Chondrocyte (in vitro differentiated cells): Measurements from ENCODE around the gene CBL. TPM values are rescaled to one million over a fixed set of nuclear protein-coding genes. Genes with fewer than 3 reads are reported as not detected.

Experiments used
- DNase-seq: peaks from one replicate; pipeline ENCODE4 v3.0.0; 2021; ENCODE audit warnings: mixed read lengths, low spot score
- H3K27ac Mint-ChIP-seq: one replicate; pipeline ENCODE4 v1.8.0; 2021; ENCODE audit warnings: mild to moderate bottlenecking, moderate library complexity, mixed read lengths; ENCODE audit not compliant: unreplicated experiment
- H3K27me3 Mint-ChIP-seq: 2 replicates; pipeline ENCODE4 v1.8.0; 2021; ENCODE audit warnings: low read depth, mixed read lengths
- H3K36me3 Mint-ChIP-seq: 2 replicates; pipeline ENCODE4 v1.8.0; 2021; ENCODE audit warnings: low read depth, mixed read lengths
- H3K4me1 Mint-ChIP-seq: 2 replicates; pipeline ENCODE4 v1.8.0; 2021; ENCODE audit warnings: low read depth, mild to moderate bottlenecking, mixed read lengths
- H3K4me3 Mint-ChIP-seq: one replicate; pipeline ENCODE4 v1.8.0; 2021; ENCODE audit warnings: mild to moderate bottlenecking, moderate library complexity, mixed read lengths; ENCODE audit not compliant: unreplicated experiment
- H3K9me3 Mint-ChIP-seq: 2 replicates; pipeline ENCODE4 v1.8.0; 2021; ENCODE audit warnings: low read depth, mixed read lengths
- CTCF ChIP-seq: fragments of 200-600 bp; sonication (generic); IDR thresholded peaks from 2 replicates; pipeline ENCODE4 v1.5.0; 2021; ENCODE audit warnings: antibody characterized with exemption, mild to moderate bottlenecking, moderate library complexity
- total RNA-seq: library from RNA; stranded (reverse); gene quantifications from 3 replicates; pipeline ENCODE4 v1.2.1, GENCODE V29; 2021

Gene CBL
- total RNA-seq, 1 donor from 2014 or later = 25.8 TPM

GRCh38 chr11:119297938-119298337 is 91.8 kb downstream of the CBL start:
- no peak for TF ChIP-seq CTCF
- Mint-ChIP-seq H3K36me3 (peaks cover 31% of the 10 kb centered on the region), H3K9me3 (no peaks in the 10 kb centered on the region), H3K4me3 (no peak overlapping the region), H3K27ac (peak overlapping the region; percentile 86), H3K27me3 (no peaks in the 10 kb centered on the region), H3K4me1 (peaks cover 20% of the 10 kb centered on the region)
- DNase-seq = no peak

- DNase-seq = no peak
- Mint-ChIP-seq H3K4me3 (no peak overlapping the region), H3K27me3 (no peaks in the 10 kb centered on the region), H3K9me3 (no peaks in the 10 kb centered on the region), H3K27ac (peak overlapping the region; percentile 49), H3K4me1 (peaks cover 20% of the 10 kb centered on the region), H3K36me3 (peaks cover 35% of the 10 kb centered on the region)
- TF ChIP-seq CTCF = no peak
Measured at GRCh38 chr11:119298726-119299125, 92.6 kb downstream of the CBL start.

- Mint-ChIP-seq H3K27me3 (no peaks in the 10 kb centered on the region), H3K36me3 (peaks cover 37% of the 10 kb centered on the region), H3K9me3 (no peaks in the 10 kb centered on the region), H3K27ac (no peak overlapping the region), H3K4me1 (peaks cover 20% of the 10 kb centered on the region), H3K4me3 (no peak overlapping the region)
- DNase-seq = no peak
- TF ChIP-seq CTCF = no peak
Measured at GRCh38 chr11:119299416-119299815, 93.3 kb downstream of the CBL start.

GRCh38 chr11:119300198-119300964 is 94.2 kb downstream of the CBL start:
- Mint-ChIP-seq H3K4me3 (no peak overlapping the region), H3K27me3 (no peaks in the 10 kb centered on the region), H3K36me3 (peaks cover 39% of the 10 kb centered on the region), H3K4me1 (peaks cover 20% of the 10 kb centered on the region), H3K9me3 (no peaks in the 10 kb centered on the region), H3K27ac (no peak overlapping the region)
- no peak for TF ChIP-seq CTCF
- DNase-seq = no peak

- no peak overlapping the region for H3K4me3 Mint-ChIP-seq
- no peak overlapping the region for H3K27ac Mint-ChIP-seq
- TF ChIP-seq CTCF = no peak
- no peaks in the 10 kb centered on the region for H3K27me3 Mint-ChIP-seq
- H3K4me1 Mint-ChIP-seq = peaks cover 30% of the 10 kb centered on the region
- no peak for DNase-seq
- peaks cover 32% of the 10 kb centered on the region for H3K36me3 Mint-ChIP-seq
- H3K9me3 Mint-ChIP-seq = no peaks in the 10 kb centered on the region
Measured at GRCh38 chr11:119303227-119303718, 97.1 kb downstream of the CBL start.
